Stimulated activated CD4-positive, alpha-beta T cell treated with anti-CD3 and anti-CD28 coated beads, TNF-alpha, amount 100 ng/mL, for 4 hours (primary cell): ENCODE measurements around the gene RAD51C.
"Not testable (repeated sequence)": the region's sequence is repeated elsewhere in the genome, so short reads cannot be mapped to it uniquely, and the experiment has no call there.

Experiments
- DNase-seq, 3 experiments: peaks; one replicate each; pipeline ENCODE4 v3.0.0-alpha.2; 2020; ENCODE audit warnings: low read depth in 3 of 3

The RAD51C gene

GRCh38 chr17:58684003-58684402, 8.4 kb upstream of the RAD51C start:
- no peak for DNase-seq

- DNase-seq = not testable (repeated sequence)
Observed at GRCh38 chr17:58684462-58684861, 7.9 kb upstream of the RAD51C start.

GRCh38 chr17:58686980-58687379, 5.4 kb upstream of the RAD51C start:
- DNase-seq = no peak

GRCh38 chr17:58688521-58688920, 3.9 kb upstream of the RAD51C start:
- DNase-seq = no peak

- DNase-seq = not testable (repeated sequence)
Observed at GRCh38 chr17:58690033-58690432, 2.4 kb upstream of the RAD51C start.

- DNase-seq = no peak
Observed at GRCh38 chr17:58691701-58692238, 632 bp upstream of the RAD51C start, which contains the start of gene TEX14. Gene TEX14 (minus strand): TSS chr17:58692045. CDS start chr17:58652001, 40,044 bp downstream.

GRCh38 chr17:58693208-58693607, 806 bp downstream of the RAD51C start:
- no peak for DNase-seq

- no peak for DNase-seq
Observed at GRCh38 chr17:58693751-58694150, 1.3 kb downstream of the RAD51C start.

- DNase-seq = no peak
Observed at GRCh38 chr17:58694302-58694701, 1.9 kb downstream of the RAD51C start.

- no peak for DNase-seq
Observed at GRCh38 chr17:58694826-58695225, 2.4 kb downstream of the RAD51C start.

GRCh38 chr17:58699771-58700170, 7.4 kb downstream of the RAD51C start:
- DNase-seq = no peak

- no peak for DNase-seq
Observed at GRCh38 chr17:58702045-58702476, 9.7 kb downstream of the RAD51C start.

GRCh38 chr17:58702708-58703107, 10.3 kb downstream of the RAD51C start:
- DNase-seq = no peak

GRCh38 chr17:58703137-58703915, 10.9 kb downstream of the RAD51C start:
- no peak for DNase-seq

GRCh38 chr17:58703916-58704286, 11.5 kb downstream of the RAD51C start:
- no peak for DNase-seq

GRCh38 chr17:58706351-58707140, 14.1 kb downstream of the RAD51C start:
- DNase-seq = no peak

- peak in 1 of 3 experiments; percentile 11 for DNase-seq
Observed at GRCh38 chr17:58710948-58711552, 18.6 kb downstream of the RAD51C start.

- no peak for DNase-seq
Observed at GRCh38 chr17:58722274-58722673, 29.9 kb downstream of the RAD51C start.

- DNase-seq = no peak
Observed at GRCh38 chr17:58722696-58723095, 30.3 kb downstream of the RAD51C start.

- no peak for DNase-seq
Observed at GRCh38 chr17:58728798-58729197, 36.4 kb downstream of the RAD51C start.

GRCh38 chr17:58730937-58731336, 38.5 kb downstream of the RAD51C start:
- no peak for DNase-seq

GRCh38 chr17:58734040-58734439, 41.6 kb downstream of the RAD51C start:
- DNase-seq = no peak
